Tibial nerve (tissue), 4 donors: ENCODE measurements around the gene MME.

Source experiments
- CTCF ChIP-seq, 5 experiments: fragments of 200-600 bp in 3 of 5; fragments of 450-650 bp in 2 of 5; sonication (generic) in 3 of 5; IDR thresholded peaks; one replicate each; pipeline ENCODE4 v1.5.1; 2016 to 2019; ENCODE audit warnings: antibody characterized with exemption in 5 of 5, mild to moderate bottlenecking in 3 of 5, moderate library complexity in 2 of 5
- EP300 ChIP-seq, 2 donors: sonication (generic); formaldehyde crosslinking; IDR thresholded peaks; one replicate each; pipeline ENCODE4 v1.6.1; 2017; ENCODE audit warnings: antibody characterized with exemption in 2 of 2, mild to moderate bottlenecking in 1 of 2
- POLR2A ChIP-seq, 2 donors: fragments of 450-650 bp; IDR thresholded peaks; one replicate each; pipeline ENCODE4 v1.6.1; 2017; ENCODE audit warnings: antibody characterized with exemption in 2 of 2, mild to moderate bottlenecking in 2 of 2, moderate library complexity in 2 of 2

DNA sequence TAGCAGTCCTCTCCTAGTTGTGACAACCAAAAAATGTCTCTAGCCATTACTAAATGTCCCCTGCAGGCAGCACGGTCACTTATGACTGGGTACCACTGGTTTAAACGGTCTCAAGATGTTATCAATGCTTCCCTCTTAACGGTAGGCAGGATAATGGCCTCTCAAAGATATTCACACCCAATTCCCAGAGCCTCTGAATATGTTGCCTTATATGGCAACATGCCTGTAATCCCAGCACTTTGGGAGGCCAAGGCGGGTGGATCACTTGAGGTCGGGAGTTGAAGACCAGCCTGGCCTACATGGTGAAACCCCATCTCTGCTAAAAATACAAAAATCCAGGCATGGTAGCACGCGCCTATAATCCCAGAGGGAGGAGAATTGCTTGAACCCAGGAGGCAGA is 9.4 kb downstream of the MME start:
- TF ChIP-seq EP300 (IDR thresholded peaks at IDR 0.05) (no peak), CTCF (IDR thresholded peaks at IDR 0.05) (no peak), POLR2A (IDR thresholded peaks at IDR 0.05) (no peak)
